DOHH2 (cell line): ENCODE results near the gene ELP2.

Experiments
- H3F3A ChIP-seq: fragments of 200-600 bp; sonication (generic), shearing (Covaris generic); 2 replicates; pipeline ENCODE4 v1.6.0; 2016; ENCODE audit warnings: antibody characterized with exemption, mild to moderate bottlenecking; ENCODE audit not compliant: control insufficient read depth, insufficient read depth
- H3K27ac ChIP-seq: fragments of 200-600 bp; sonication (generic); 2 replicates; pipeline ENCODE4 v1.5.1; 2014; ENCODE audit warnings: low read depth, mild to moderate bottlenecking, low read length, moderate library complexity
- H3K27me3 ChIP-seq: fragments of 200-600 bp; sonication (generic); 2 replicates; pipeline ENCODE4 v1.6.1; 2014; ENCODE audit warnings: mild to moderate bottlenecking, low read length, mixed read lengths; ENCODE audit not compliant: control insufficient read depth
- H3K36me3 ChIP-seq: fragments of 200-600 bp; sonication (generic); 2 replicates; pipeline ENCODE4 v1.6.1; 2014; ENCODE audit warnings: mild to moderate bottlenecking, low read length, moderate library complexity, mixed read lengths; ENCODE audit not compliant: control insufficient read depth
- H3K4me1 ChIP-seq: fragments of 200-600 bp; sonication (generic); 2 replicates; pipeline ENCODE4 v1.6.1; 2014; ENCODE audit warnings: mild to moderate bottlenecking, low read length, mixed read lengths; ENCODE audit not compliant: control insufficient read depth
- H3K4me2 ChIP-seq: fragments of 200-600 bp; sonication (generic); 2 replicates; pipeline ENCODE4 v1.6.0; 2014; ENCODE audit warnings: mild to moderate bottlenecking, low read length, moderate library complexity
- H3K4me3 ChIP-seq: fragments of 200-600 bp; sonication (generic); 2 replicates; pipeline ENCODE4 v1.5.1; 2014; ENCODE audit warnings: mild to moderate bottlenecking, low read length, mixed read lengths
- H3K79me2 ChIP-seq: fragments of 200-600 bp; sonication (generic); 2 replicates; pipeline ENCODE4 v1.6.1; 2014; ENCODE audit warnings: mild to moderate bottlenecking, low read length, mixed read lengths; ENCODE audit not compliant: control insufficient read depth
- H3K9me2 ChIP-seq: fragments of 200-600 bp; sonication (generic); replicated peaks from 2 replicates; pipeline ENCODE4 v1.6.1; 2014; ENCODE audit warnings: mild to moderate bottlenecking, low read length, mixed read lengths; ENCODE audit not compliant: control insufficient read depth
- H3K9me3 ChIP-seq: fragments of 200-600 bp; sonication (generic); 2 replicates; pipeline ENCODE4 v1.6.1; 2014; ENCODE audit warnings: antibody characterized with exemption, low read length, mixed read lengths; ENCODE audit not compliant: control insufficient read depth, insufficient read depth
- H4K20me1 ChIP-seq: fragments of 200-600 bp; sonication (generic); 2 replicates; pipeline ENCODE4 v1.6.0; 2014; ENCODE audit warnings: low read depth, mild to moderate bottlenecking, antibody characterized with exemption, low read length, moderate library complexity; ENCODE audit not compliant: control insufficient read depth, insufficient read depth
- EZH2phosphoT487 ChIP-seq: fragments of 200-600 bp; sonication (generic); IDR thresholded peaks from 2 replicates; pipeline ENCODE4 v1.6.1; 2017; ENCODE audit warnings: borderline replicate concordance, mild to moderate bottlenecking, antibody characterized with exemption, low read length, moderate library complexity, mixed read lengths
- TF ChIP-seq, protein P1 (sequence below): fragments of 200-600 bp; sonication (generic); IDR thresholded peaks from one replicate; pipeline ENCODE4 v1.5.1; 2014; ENCODE audit warnings: antibody characterized with exemption, mild to moderate bottlenecking, low read depth, low read length; ENCODE audit not compliant: poor library complexity, severe bottlenecking

The ELP2 gene

DNA sequence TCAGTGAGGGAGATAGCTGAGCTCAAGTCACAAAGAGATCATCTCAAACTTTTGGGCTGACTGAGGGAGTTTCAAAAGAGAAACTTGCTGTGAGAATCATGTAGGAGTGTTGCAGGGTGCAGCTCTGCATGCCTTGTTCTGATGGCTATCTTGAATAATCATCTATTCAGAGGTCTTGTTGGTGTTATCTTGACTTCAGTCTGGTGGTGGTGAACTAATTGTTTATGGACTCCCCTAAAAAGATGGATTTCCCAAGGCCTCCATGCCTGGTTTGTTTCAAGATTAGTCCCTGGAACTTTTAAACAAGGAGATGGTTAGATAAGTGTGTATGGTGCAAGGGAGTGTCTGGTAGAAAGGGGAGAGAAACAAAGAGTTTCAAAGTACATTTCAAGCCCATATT, 30.4 kb upstream of the ELP2 start:
- Histone ChIP-seq H3K4me2 (no peak overlapping the region), H3K27me3 (no peaks in the 10 kb centered on the region)

DNA sequence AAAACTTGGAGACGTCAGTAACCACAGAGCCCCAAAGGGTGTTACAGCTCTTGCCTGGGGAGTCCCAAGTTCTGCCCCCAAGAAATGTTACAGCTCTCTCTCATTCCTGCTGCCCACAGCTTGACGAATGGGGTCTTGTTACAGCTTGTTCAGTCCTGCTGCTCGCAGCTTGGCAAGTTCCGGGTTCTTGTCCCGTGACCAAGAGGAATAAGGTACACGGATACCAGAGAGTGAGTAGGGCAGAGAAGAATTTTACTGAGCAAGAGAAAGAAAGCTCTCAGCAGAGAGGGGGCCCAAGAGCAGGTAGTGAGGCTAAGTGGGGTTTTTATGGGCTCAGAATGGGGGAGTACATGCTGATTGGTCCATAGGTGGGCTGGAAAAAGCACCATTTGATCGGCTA, 27.8 kb upstream of the ELP2 start:
- no peaks in the 10 kb centered on the region for H3K27me3 ChIP-seq
- no peak overlapping the region for H3K4me3 ChIP-seq
- no peaks in the 10 kb centered on the region for H3F3A ChIP-seq
- TF ChIP-seq EZH2phosphoT487, result no peak
- no peaks in the 10 kb centered on the region for H4K20me1 ChIP-seq
- H3K9me2 ChIP-seq, result no peaks in the 10 kb centered on the region
- H3K9me3 ChIP-seq, result peaks cover 13% of the 10 kb centered on the region; the same call in 1 of the 2 replicates
- H3K4me2 ChIP-seq, result no peak overlapping the region
- no peaks in the 10 kb centered on the region for H3K36me3 ChIP-seq
- no peaks in the 10 kb centered on the region for H3K4me1 ChIP-seq
- no peaks in the 10 kb centered on the region for H3K79me2 ChIP-seq
- no peak overlapping the region for H3K27ac ChIP-seq

More for the DNA sequence above, 30.4 kb upstream of the ELP2 start:
- Histone ChIP-seq H3K27ac (no peak overlapping the region), H4K20me1 (no peaks in the 10 kb centered on the region), H3K4me1 (no peaks in the 10 kb centered on the region), H3K9me3 (peaks cover 13% of the 10 kb centered on the region; the same call in 1 of the 2 replicates), H3K79me2 (no peaks in the 10 kb centered on the region), H3K4me3 (no peak overlapping the region), H3F3A (no peaks in the 10 kb centered on the region), H3K36me3 (no peaks in the 10 kb centered on the region), H3K9me2 (no peaks in the 10 kb centered on the region)
- no peak for TF ChIP-seq EZH2phosphoT487
- TF ChIP-seq, protein P1, sequence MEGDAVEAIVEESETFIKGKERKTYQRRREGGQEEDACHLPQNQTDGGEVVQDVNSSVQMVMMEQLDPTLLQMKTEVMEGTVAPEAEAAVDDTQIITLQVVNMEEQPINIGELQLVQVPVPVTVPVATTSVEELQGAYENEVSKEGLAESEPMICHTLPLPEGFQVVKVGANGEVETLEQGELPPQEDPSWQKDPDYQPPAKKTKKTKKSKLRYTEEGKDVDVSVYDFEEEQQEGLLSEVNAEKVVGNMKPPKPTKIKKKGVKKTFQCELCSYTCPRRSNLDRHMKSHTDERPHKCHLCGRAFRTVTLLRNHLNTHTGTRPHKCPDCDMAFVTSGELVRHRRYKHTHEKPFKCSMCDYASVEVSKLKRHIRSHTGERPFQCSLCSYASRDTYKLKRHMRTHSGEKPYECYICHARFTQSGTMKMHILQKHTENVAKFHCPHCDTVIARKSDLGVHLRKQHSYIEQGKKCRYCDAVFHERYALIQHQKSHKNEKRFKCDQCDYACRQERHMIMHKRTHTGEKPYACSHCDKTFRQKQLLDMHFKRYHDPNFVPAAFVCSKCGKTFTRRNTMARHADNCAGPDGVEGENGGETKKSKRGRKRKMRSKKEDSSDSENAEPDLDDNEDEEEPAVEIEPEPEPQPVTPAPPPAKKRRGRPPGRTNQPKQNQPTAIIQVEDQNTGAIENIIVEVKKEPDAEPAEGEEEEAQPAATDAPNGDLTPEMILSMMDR, result no peak

DNA sequence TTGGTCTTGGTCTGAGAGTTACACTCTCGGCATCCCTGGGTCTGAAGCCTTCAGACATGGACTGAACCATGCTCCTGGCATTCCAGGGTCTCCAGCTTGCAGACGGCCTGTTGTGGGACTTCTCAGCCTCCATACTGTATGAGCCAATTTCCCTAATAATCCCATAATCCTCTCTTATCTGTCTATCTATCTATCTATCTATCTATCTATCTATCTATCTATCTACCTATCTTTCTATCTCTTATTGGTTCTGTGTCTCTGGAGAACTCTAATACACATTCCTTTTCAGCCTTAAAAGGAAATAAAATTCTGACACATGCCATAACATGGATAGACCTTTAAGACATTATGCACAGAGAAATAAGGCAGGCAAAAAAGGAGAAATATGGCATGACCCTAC, 24.9 kb upstream of the ELP2 start:
- H3K9me3 ChIP-seq, result peaks cover 13% of the 10 kb centered on the region; the same call in 1 of the 2 replicates
- H3K27me3 ChIP-seq, result no peaks in the 10 kb centered on the region
- peaks cover 6% of the 10 kb centered on the region for H3K36me3 ChIP-seq
- H3K4me1 ChIP-seq, result no peaks in the 10 kb centered on the region
- TF ChIP-seq, protein P1, result no peak
- no peak for TF ChIP-seq EZH2phosphoT487
- no peaks in the 10 kb centered on the region for H3K9me2 ChIP-seq
- H3K4me3 ChIP-seq, result no peak overlapping the region
- H4K20me1 ChIP-seq, result no peaks in the 10 kb centered on the region
- H3K4me2 ChIP-seq, result no peak overlapping the region
- H3K27ac ChIP-seq, result no peak overlapping the region
- no peaks in the 10 kb centered on the region for H3F3A ChIP-seq
- H3K79me2 ChIP-seq, result no peaks in the 10 kb centered on the region

DNA sequence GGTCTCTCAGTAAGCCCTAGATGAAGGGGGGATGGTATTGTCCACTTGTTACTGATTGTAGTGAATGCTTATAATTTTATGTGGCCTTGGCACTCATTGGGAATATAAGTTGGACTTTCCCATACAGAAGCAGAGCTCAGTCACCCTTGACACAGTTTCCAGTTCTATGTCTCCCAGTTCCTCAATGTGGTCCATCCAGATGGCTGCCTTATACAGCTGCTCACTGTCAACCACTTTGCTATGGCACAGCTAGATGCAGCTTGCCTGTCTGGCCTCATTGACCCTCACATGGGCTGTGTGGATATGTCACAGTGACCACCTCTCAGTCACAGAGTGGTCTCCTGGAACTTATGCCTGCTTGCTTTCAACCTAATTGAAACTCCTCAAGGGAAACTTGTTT, 22.2 kb upstream of the ELP2 start:
- no peaks in the 10 kb centered on the region for H3K4me1 ChIP-seq
- no peak for TF ChIP-seq EZH2phosphoT487
- TF ChIP-seq, protein P1, result no peak
- no peak overlapping the region for H3K4me3 ChIP-seq
- H3F3A ChIP-seq, result no peaks in the 10 kb centered on the region
- peaks cover 21% of the 10 kb centered on the region for H3K36me3 ChIP-seq
- H4K20me1 ChIP-seq, result no peaks in the 10 kb centered on the region
- H3K9me3 ChIP-seq, result peaks cover 3% of the 10 kb centered on the region; the same call in 1 of the 2 replicates
- H3K27me3 ChIP-seq, result no peaks in the 10 kb centered on the region
- H3K27ac ChIP-seq, result no peak overlapping the region
- H3K79me2 ChIP-seq, result no peaks in the 10 kb centered on the region
- H3K9me2 ChIP-seq, result no peaks in the 10 kb centered on the region
- no peak overlapping the region for H3K4me2 ChIP-seq
